ENCODE results near the gene IRAK2.

DNA sequence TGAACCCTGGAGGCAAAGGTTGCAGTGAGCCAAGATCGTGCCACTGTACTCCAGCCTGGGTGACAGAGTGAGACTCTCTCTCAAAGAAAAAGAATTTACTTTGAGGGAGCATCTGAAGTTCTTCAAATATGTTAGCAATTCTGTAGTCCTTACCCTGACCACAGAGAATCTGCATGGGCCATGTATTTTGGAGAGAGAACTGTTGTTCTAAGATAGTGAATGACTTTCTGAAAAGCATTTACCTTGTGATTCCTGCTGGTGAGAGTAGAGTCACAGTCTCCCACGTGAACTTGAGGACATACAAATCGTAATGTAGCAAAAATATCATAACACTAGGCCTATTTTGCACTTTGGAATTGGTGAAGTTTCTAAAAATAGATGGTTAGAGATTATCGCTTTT lies 45.3 kb upstream of the IRAK2 start:
- TF ChIP-seq EZH2 (IDR thresholded peaks at IDR 0.05; ENCODE audit: insufficient read depth, low read length) (no peak), CTCF (IDR thresholded peaks at IDR 0.05; ENCODE audit: insufficient read depth, low read depth, low read length) (no peak)

All from astrocyte (in vitro differentiated cells and primary cell).